Measurements from ENCODE around the gene HOXA10.

HOXA10 gene

GRCh38 chr7:27128034-27128433, 46.1 kb downstream of the HOXA10 start:
- DNase-seq, result no peak

GRCh38 chr7:27126596-27127327, 47.4 kb downstream of the HOXA10 start:
- DNase-seq, result no peak

DNA sequence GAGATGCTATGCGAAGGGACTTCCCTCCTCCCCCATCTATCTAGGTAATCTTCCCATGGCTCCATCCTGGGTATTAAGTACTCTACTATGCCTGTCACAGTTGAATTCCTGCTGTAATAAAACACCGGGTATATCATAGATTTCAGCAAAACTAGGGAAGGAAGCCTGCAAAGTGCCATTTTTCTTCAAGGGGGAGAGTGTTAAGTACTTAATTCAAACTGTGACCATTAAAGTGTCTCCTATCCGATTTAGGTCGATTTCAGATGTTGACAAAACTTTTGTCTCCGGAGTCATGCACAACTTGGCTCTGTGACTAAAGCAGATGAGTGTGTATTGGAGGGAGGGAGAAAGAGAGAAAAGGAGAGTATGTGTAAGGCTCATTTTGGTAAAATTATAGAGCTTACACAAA, 48.1 kb downstream of the HOXA10 start:
- DNase-seq, result no peak

GRCh38 chr7:27124902-27125689, 49.0 kb downstream of the HOXA10 start:
- DNase-seq, result no peak

DNA sequence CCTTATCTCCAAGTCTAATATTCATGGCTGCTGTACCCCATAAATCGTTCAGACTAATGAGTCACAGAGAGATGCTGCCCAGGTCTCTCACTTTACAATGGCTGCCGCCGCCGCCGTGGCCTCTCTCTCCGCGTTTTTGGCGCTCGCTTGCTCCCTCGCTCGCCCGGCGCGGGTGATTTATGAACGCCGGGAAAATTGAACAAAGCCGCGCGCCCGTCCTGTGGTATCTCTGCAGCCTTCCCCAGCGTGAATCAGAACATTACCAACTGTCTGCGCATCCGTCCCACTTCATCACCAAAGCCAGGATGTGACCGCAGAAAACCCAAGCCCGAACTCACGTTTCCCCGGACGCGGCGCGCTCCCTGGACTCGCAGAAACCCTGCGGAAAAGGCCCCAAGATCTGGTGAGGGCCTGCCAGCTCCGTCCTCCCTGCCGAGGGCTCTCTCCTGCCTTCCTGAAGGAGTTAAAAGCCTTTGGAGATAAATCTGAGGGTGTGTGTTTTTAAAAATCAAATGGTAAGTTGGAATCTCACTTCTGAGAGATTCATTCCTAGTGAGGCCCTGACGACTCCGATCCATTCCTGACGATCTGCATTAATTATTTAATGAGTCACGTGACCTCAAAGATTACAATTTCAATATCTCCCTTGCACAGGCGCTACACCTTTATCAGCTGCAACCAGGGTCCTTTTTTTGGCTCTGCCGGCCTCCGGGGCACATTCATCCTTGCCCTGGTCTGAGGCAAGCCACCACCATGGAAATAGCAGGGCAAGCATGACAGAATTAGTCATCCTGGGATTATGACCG, 49.8 kb downstream of the HOXA10 start:
- no peak for DNase-seq

DNA sequence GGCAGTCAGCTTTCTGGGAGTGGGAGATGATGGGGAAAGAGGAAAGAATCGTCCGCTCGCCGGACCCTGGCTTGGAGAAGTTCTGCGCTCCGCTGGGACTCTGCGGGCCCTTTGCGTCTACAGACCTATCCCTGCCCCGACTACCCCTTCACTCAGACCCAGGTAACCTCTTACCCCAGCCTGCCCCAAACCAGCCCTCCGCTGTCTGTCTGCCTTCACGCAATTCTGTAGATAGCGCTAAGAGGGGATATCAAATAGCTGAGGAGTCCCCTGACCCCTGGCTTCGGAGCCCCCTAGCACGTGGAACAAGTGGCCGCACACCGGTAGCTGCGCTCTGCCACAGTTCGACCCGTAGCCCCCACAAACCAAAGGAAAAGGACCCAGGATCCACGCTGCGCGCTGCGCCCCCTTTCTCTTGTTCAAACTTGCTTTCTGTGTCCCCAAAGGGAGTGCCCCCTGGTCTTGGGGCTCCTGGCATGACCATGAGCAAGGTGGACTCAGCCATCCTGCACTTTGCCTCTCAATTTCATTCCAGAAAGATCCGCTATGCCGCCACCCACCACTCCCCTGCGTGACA, 50.6 kb downstream of the HOXA10 start:
- DNase-seq, result no peak

- DNase-seq, result no peak
Measured at GRCh38 chr7:27123007-27123476, 51.1 kb downstream of the HOXA10 start.

GRCh38 chr7:27122077-27122910, 51.8 kb downstream of the HOXA10 start:
- no peak for DNase-seq

DNA sequence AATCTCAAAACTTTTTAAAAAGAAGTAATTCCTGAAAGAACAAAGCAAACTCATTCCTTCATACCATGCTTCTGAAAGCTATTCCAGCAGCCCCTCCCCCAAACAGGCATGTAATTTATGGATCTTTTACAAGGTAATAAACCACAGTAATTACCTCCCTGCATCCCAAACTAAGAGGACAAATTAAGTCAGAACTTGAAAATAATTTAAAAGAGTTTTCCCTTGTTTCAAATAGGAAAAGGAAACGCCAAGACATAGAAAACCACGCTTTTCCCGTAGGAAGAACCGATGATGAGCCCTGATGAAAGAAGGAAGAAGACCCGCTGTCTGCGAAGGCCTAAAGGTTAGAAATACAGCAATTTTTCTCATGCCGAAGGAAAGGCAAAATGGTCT, 52.4 kb downstream of the HOXA10 start:
- no peak for DNase-seq
